PC-3 (cell line): ENCODE data around the gene LMNA. TPM values are rescaled to one million over a fixed set of nuclear protein-coding genes. Genes with fewer than 3 reads are reported as not detected.

Source experiments
- ATAC-seq: fragments of 200-7000 bp; cut with Tn5 transposase; 2 replicates; pipeline ENCODE4 v1.9.1; 2020; ENCODE audit warnings: mild to moderate bottlenecking, moderate library complexity
- BruUV-seq: library from RNA; stranded (reverse); fragments of 400-500 nt; replicated peaks from 2 replicates; lab custom pipeline; 2021; lab: Mats Ljungman, UMichigan
- CTCF ChIA-PET: fragments of 300-600 bp; sonication (Branson Sonifier 250); formaldehyde crosslinking; loops from one replicate; lab custom pipeline; 2022; ENCODE audit warnings: antibody characterized with exemption; lab: Charles Lee
- POLR2A ChIA-PET: fragments of 300-600 bp; sonication (Branson Sonifier 250); formaldehyde crosslinking; loops from one replicate; lab custom pipeline; 2022; ENCODE audit warnings: antibody characterized with exemption; ENCODE audit not compliant: unreplicated experiment; lab: Charles Lee
- DNase-seq: peaks from one replicate; pipeline ENCODE4 v3.0.0-alpha.2; 2015
- H2AFZ ChIP-seq: fragments of 300-600 bp; sonication (generic); 2 replicates; pipeline ENCODE4 v1.6.0; 2016; ENCODE audit warnings: antibody characterized with exemption, low read length
- H3F3A ChIP-seq: fragments of 300-600 bp; sonication (generic); one replicate; pipeline ENCODE4 v1.6.0; 2017; ENCODE audit warnings: antibody characterized with exemption, low read length, control low read depth, mild to moderate bottlenecking; ENCODE audit not compliant: unreplicated experiment
- H3K27ac ChIP-seq: fragments of 300-600 bp; sonication (generic); 2 replicates; pipeline ENCODE4 v1.5.1; 2016; ENCODE audit warnings: mild to moderate bottlenecking, low read length
- H3K27me3 ChIP-seq: fragments of 300-600 bp; sonication (generic); 2 replicates; pipeline ENCODE4 v1.6.1; 2016; ENCODE audit warnings: low read length, mixed read lengths
- H3K36me3 ChIP-seq: fragments of 300-600 bp; sonication (generic); 2 replicates; pipeline ENCODE4 v1.6.1; 2016; ENCODE audit warnings: low read depth, mixed run types, low read length, mixed read lengths
- H3K4me1 ChIP-seq: fragments of 300-600 bp; sonication (generic); 2 replicates; pipeline ENCODE4 v1.5.1; 2016; ENCODE audit warnings: low read length; ENCODE audit not compliant: insufficient read depth
- H3K4me2 ChIP-seq: fragments of 300-600 bp; sonication (generic); 2 replicates; pipeline ENCODE4 v1.6.0; 2016; ENCODE audit warnings: low read length
- H3K4me3 ChIP-seq: fragments of 300-600 bp; sonication (generic); 2 replicates; pipeline ENCODE4 v1.5.1; 2016; ENCODE audit warnings: mild to moderate bottlenecking, low read length, mixed read lengths
- H3K79me2 ChIP-seq: fragments of 300-600 bp; sonication (generic); 2 replicates; pipeline ENCODE4 v1.6.1; 2017; ENCODE audit warnings: low read length, mixed read lengths
- H3K9ac ChIP-seq: fragments of 300-600 bp; sonication (generic); 2 replicates; pipeline ENCODE4 v1.6.0; 2016; ENCODE audit warnings: mild to moderate bottlenecking, low read length
- H3K9me2 ChIP-seq: fragments of 300-600 bp; sonication (generic); replicated peaks from 2 replicates; pipeline ENCODE4 v1.6.1; 2016; ENCODE audit warnings: mixed run types, low read length, mixed read lengths
- H3K9me3 ChIP-seq: fragments of 300-600 bp; sonication (generic); 2 replicates; pipeline ENCODE4 v1.6.1; 2016; ENCODE audit warnings: low read length, mixed read lengths
- H4K20me1 ChIP-seq: fragments of 300-600 bp; sonication (generic); 2 replicates; pipeline ENCODE4 v1.6.1; 2016; ENCODE audit warnings: low read length, mixed read lengths
- CTCF ChIP-seq: fragments of 300-600 bp; sonication (generic); conservative IDR thresholded peaks from 2 replicates; pipeline ENCODE4 v1.5.1; 2017; ENCODE audit warnings: antibody characterized with exemption, low read depth, mild to moderate bottlenecking, low read length
- EZH2 ChIP-seq: fragments of 300-600 bp; sonication (generic); IDR thresholded peaks from one replicate; pipeline ENCODE4 v1.6.1; 2017; ENCODE audit warnings: antibody characterized with exemption, mild to moderate bottlenecking, low read length; ENCODE audit not compliant: unreplicated experiment
- EZH2phosphoT487 ChIP-seq: fragments of 300-600 bp; sonication (generic); IDR thresholded peaks from 2 replicates; pipeline ENCODE4 v1.6.1; 2018; ENCODE audit warnings: mild to moderate bottlenecking, antibody characterized with exemption, low read length, borderline replicate concordance
- intact Hi-C: fragments of 100-400 bp; cut with micrococcal nuclease; formaldehyde crosslinking; loops from 2 replicates; pipeline ENCODE4 v1.9.0; 2023
- total RNA-seq: library from RNA; depleted of rRNA; stranded (reverse); fragments of >200 nt; gene quantifications from 2 replicates; pipeline ENCODE4 v1.2.3, GENCODE V29; 2014

LMNA gene
- total RNA-seq, 1 experiment from 2014 or later, result 864 TPM

- peak; percentile 95 for DNase-seq
- H3F3A ChIP-seq, result peaks cover 20% of the 10 kb centered on the region
- H3K4me3 ChIP-seq, result peak overlapping the region; percentile 58
- peaks cover 33% of the 10 kb centered on the region for H3K36me3 ChIP-seq
- no peak overlapping the region for H2AFZ ChIP-seq
- peaks cover 28% of the 10 kb centered on the region for H4K20me1 ChIP-seq
- ChIA-PET CTCF (interaction anchor here (0.6 to 1.5 kb wide), 7 partner anchors 11 to 150 kb away, joined by 3 to 13 read pairs (median 5); no protein-coding TSS in a partner anchor), POLR2A (interaction anchor here (0.5 to 1.8 kb wide), 8 partner anchors 12 to 195 kb away, joined by 3 to 8 read pairs (median 4); partner anchors contain the start of gene LMNA)
- TF ChIP-seq EZH2 (no peak), EZH2phosphoT487 (peak; percentile 76), CTCF (no peak)
- peak overlapping the region; percentile 93 for H3K9ac ChIP-seq
- H3K27me3 ChIP-seq, result no peaks in the 10 kb centered on the region
- peak; percentile 21 for ATAC-seq
- H3K27ac ChIP-seq, result peak overlapping the region; percentile 98
- H3K4me1 ChIP-seq, result peaks cover 85% of the 10 kb centered on the region
- BruUV-seq, result TSS peak; percentile 41
- no peaks in the 10 kb centered on the region for H3K9me3 ChIP-seq
- H3K79me2 ChIP-seq, result peaks cover 88% of the 10 kb centered on the region
- peak overlapping the region; percentile 81 for H3K4me2 ChIP-seq
- H3K9me2 ChIP-seq, result no peaks in the 10 kb centered on the region
- intact Hi-C loops, result no loop called here
Measured at GRCh38 chr1:156126630-156127534, 12.4 kb downstream of the LMNA start.

- Histone ChIP-seq H4K20me1 (peaks cover 23% of the 10 kb centered on the region), H3K4me3 (peak overlapping the region; percentile 58), H3K27ac (peak overlapping the region; percentile 98), H3K79me2 (peaks cover 82% of the 10 kb centered on the region), H3K4me2 (peak overlapping the region; percentile 81), H3K4me1 (peaks cover 72% of the 10 kb centered on the region), H3K9me3 (no peaks in the 10 kb centered on the region), H3K36me3 (peaks cover 41% of the 10 kb centered on the region), H3K9me2 (no peaks in the 10 kb centered on the region), H3K9ac (peak overlapping the region; percentile 93), H3F3A (peaks cover 16% of the 10 kb centered on the region), H2AFZ (no peak overlapping the region), H3K27me3 (no peaks in the 10 kb centered on the region)
- TF ChIP-seq EZH2phosphoT487, result no peak
- TF ChIP-seq EZH2, result no peak
- no peak for TF ChIP-seq CTCF
- intact Hi-C loops, result no loop called here
- DNase-seq (no peak), ATAC-seq (no peak)
- CTCF ChIA-PET, result interaction anchor here (1.0 to 1.1 kb wide), 2 partner anchors 10 to 97 kb away, joined by 3 to 6 read pairs; no protein-coding TSS in a partner anchor
- POLR2A ChIA-PET, result interaction anchor here (0.6 to 1.8 kb wide), 5 partner anchors 9 to 113 kb away, joined by 3 to 8 read pairs (median 4); no protein-coding TSS in a partner anchor
- BruUV-seq, result no TSS peak
Measured at GRCh38 chr1:156128308-156128653, 13.8 kb downstream of the LMNA start.
